ENCODE measurements around the gene FILIP1L.

Gene FILIP1L

GRCh38 chr3:100086401-100086800 is 27.9 kb downstream of the FILIP1L start:
- H3K27ac Mint-ChIP-seq = no peak overlapping the region
- no peak overlapping the region for H3K4me3 Mint-ChIP-seq
- TF ChIP-seq CTCF (IDR thresholded peaks at IDR 0.05) = no peak
- H3K36me3 Mint-ChIP-seq (ENCODE audit: low read depth) = no peaks in the 10 kb centered on the region
- no peaks in the 10 kb centered on the region for H3K9me3 Mint-ChIP-seq
- peaks cover 5% of the 10 kb centered on the region for H3K27me3 Mint-ChIP-seq (ENCODE audit: low read depth, poor library complexity)
- peaks cover 25% of the 10 kb centered on the region for H3K4me1 Mint-ChIP-seq
- no peak for DNase-seq

GRCh38 chr3:100084100-100084806 is 30.0 kb downstream of the FILIP1L start:
- no peak overlapping the region for H3K4me3 Mint-ChIP-seq

GRCh38 chr3:100083209-100083608 is 31.1 kb downstream of the FILIP1L start:
- Mint-ChIP-seq H3K27ac (no peak overlapping the region), H3K9me3 (no peaks in the 10 kb centered on the region), H3K4me1 (peaks cover 5% of the 10 kb centered on the region), H3K36me3 (ENCODE audit: low read depth) (no peaks in the 10 kb centered on the region), H3K27me3 (ENCODE audit: low read depth, poor library complexity) (no peaks in the 10 kb centered on the region), H3K4me3 (no peak overlapping the region)
- no peak for DNase-seq
- TF ChIP-seq CTCF (IDR thresholded peaks at IDR 0.05) = no peak

More at GRCh38 chr3:100084100-100084806, 30.0 kb downstream of the FILIP1L start:
- DNase-seq = no peak
- TF ChIP-seq CTCF (IDR thresholded peaks at IDR 0.05) = no peak
- no peaks in the 10 kb centered on the region for H3K36me3 Mint-ChIP-seq (ENCODE audit: low read depth)
- peaks cover 11% of the 10 kb centered on the region for H3K4me1 Mint-ChIP-seq
- H3K9me3 Mint-ChIP-seq = no peaks in the 10 kb centered on the region
- H3K27ac Mint-ChIP-seq = no peak overlapping the region
- H3K27me3 Mint-ChIP-seq (ENCODE audit: low read depth, poor library complexity) = no peaks in the 10 kb centered on the region

- Mint-ChIP-seq H3K4me3 (no peak overlapping the region), H3K9me3 (no peaks in the 10 kb centered on the region), H3K27me3 (ENCODE audit: low read depth, poor library complexity) (no peaks in the 10 kb centered on the region), H3K4me1 (peaks cover 5% of the 10 kb centered on the region), H3K36me3 (ENCODE audit: low read depth) (no peaks in the 10 kb centered on the region), H3K27ac (no peak overlapping the region)
- no peak for DNase-seq
- TF ChIP-seq CTCF (IDR thresholded peaks at IDR 0.05) = no peak
These were observed 31.6 kb downstream of the FILIP1L start for GRCh38 chr3:100082714-100083113.

- H3K27me3 Mint-ChIP-seq (ENCODE audit: low read depth, poor library complexity) = no peaks in the 10 kb centered on the region
These were observed 32.2 kb downstream of the FILIP1L start for GRCh38 chr3:100081986-100082692.

More at GRCh38 chr3:100081986-100082692, 32.2 kb downstream of the FILIP1L start:
- Mint-ChIP-seq H3K4me3 (no peak overlapping the region), H3K9me3 (no peaks in the 10 kb centered on the region), H3K4me1 (peaks cover 6% of the 10 kb centered on the region), H3K36me3 (ENCODE audit: low read depth) (no peaks in the 10 kb centered on the region), H3K27ac (no peak overlapping the region)
- DNase-seq = no peak
- TF ChIP-seq CTCF (IDR thresholded peaks at IDR 0.05) = no peak

Data from nephron progenitor cell (in vitro differentiated cells).